PC-9 (cell line): Measurements from ENCODE around the gene C20orf144.

Experiments used
- CTCF ChIP-seq: fragments of 200-600 bp; sonication (generic); conservative IDR thresholded peaks from 2 replicates; pipeline ENCODE4 v1.6.1; 2017; ENCODE audit warnings: mixed run types, antibody characterized with exemption, mild to moderate bottlenecking, moderate library complexity
- EZH2 ChIP-seq: fragments of 200-600 bp; sonication (generic); IDR thresholded peaks from 2 replicates; pipeline ENCODE4 v1.8.0; 2017; ENCODE audit warnings: antibody characterized with exemption, low read depth

GRCh38 chr20:33647603-33648395 is 14.3 kb upstream of the C20orf144 start:
- no peak for TF ChIP-seq EZH2
- no peak for TF ChIP-seq CTCF
